HFFc6 (cell line): ENCODE measurements around the gene SIK3. TPM values are rescaled to one million over a fixed set of nuclear protein-coding genes. Genes with fewer than 3 reads are reported as not detected.

ENCODE experiments used
- DNase-seq: peaks from one replicate; pipeline ENCODE4 v3.0.0-alpha.2; 2018
- H3K27ac Mint-ChIP-seq: 2 replicates; pipeline ENCODE4 v1.8.0; 2020; ENCODE audit warnings: mild to moderate bottlenecking, mixed read lengths
- H3K27me3 Mint-ChIP-seq: 2 replicates; pipeline ENCODE4 v1.8.0; 2021; ENCODE audit warnings: mild to moderate bottlenecking, moderate library complexity, mixed read lengths; ENCODE audit not compliant: insufficient read depth
- H3K36me3 Mint-ChIP-seq: 2 replicates; pipeline ENCODE4 v1.8.0; 2021; ENCODE audit warnings: low read depth, mixed read lengths
- H3K4me1 Mint-ChIP-seq: 2 replicates; pipeline ENCODE4 v1.8.0; 2020; ENCODE audit warnings: low read depth, mixed read lengths
- H3K4me3 Mint-ChIP-seq: 2 replicates; pipeline ENCODE4 v1.8.0; 2020; ENCODE audit warnings: mild to moderate bottlenecking, moderate library complexity, mixed read lengths
- H3K9me3 Mint-ChIP-seq: 2 replicates; pipeline ENCODE4 v1.8.0; 2020; ENCODE audit warnings: mild to moderate bottlenecking, mixed read lengths
- CTCF ChIP-seq: fragments of 200-600 bp; sonication (generic); IDR thresholded peaks from 2 replicates; pipeline ENCODE4 v1.5.0; 2021; ENCODE audit warnings: antibody characterized with exemption, mild to moderate bottlenecking
- total RNA-seq, 6 experiments: library from RNA; stranded (reverse); fragmentation: NEBNext Ultra II Directional; extraction: Animal tissue kit (Norgen Biotek cat#: 25700); gene quantifications; 2 replicates in 1 of 6; 3 replicates in 5 of 6; pipeline ENCODE4 v1.2.3, GENCODE V29; 2021

The SIK3 gene
- total RNA-seq, 6 experiments from 2014 or later: 15.6 to 23.3 (median 19.9) TPM

DNA sequence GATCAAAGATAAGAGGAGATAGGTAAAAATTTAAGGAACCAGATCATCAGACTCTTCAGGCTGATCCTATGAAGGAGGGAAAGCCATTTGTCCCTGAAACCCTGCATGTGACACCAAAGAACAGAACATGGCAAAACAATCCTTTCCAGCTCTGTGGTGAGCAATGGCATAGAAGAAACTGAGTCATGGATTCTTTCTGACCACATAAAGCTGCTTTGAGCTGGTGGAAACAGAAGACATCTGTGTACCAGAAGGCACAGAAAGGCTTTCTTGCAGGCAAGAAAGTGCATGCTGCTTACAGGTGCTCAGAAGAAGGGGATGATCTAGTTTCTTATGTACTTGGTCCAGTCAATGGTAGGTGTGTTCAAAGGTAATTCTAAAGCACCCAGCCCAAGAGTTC, 215.8 kb downstream of the SIK3 start:
- TF ChIP-seq CTCF: no peak
- no peaks in the 10 kb centered on the region; the same call in 1 of the 2 replicates for H3K36me3 Mint-ChIP-seq
- H3K27me3 Mint-ChIP-seq: no peaks in the 10 kb centered on the region
- H3K9me3 Mint-ChIP-seq: no peaks in the 10 kb centered on the region
- H3K4me1 Mint-ChIP-seq: peaks cover 47% of the 10 kb centered on the region
- peak; percentile 71 for DNase-seq
- H3K4me3 Mint-ChIP-seq: no peak overlapping the region
- peak overlapping the region; percentile 37; the same call in 1 of the 2 replicates for H3K27ac Mint-ChIP-seq

- Mint-ChIP-seq H3K27ac (no peak overlapping the region), H3K9me3 (no peaks in the 10 kb centered on the region), H3K4me1 (peaks cover 39% of the 10 kb centered on the region), H3K36me3 (no peaks in the 10 kb centered on the region; the same call in 1 of the 2 replicates), H3K4me3 (no peak overlapping the region), H3K27me3 (no peaks in the 10 kb centered on the region)
- no peak for DNase-seq
- no peak for TF ChIP-seq CTCF
Observed at GRCh38 chr11:116881143-116881542, 217.1 kb downstream of the SIK3 start.

DNA sequence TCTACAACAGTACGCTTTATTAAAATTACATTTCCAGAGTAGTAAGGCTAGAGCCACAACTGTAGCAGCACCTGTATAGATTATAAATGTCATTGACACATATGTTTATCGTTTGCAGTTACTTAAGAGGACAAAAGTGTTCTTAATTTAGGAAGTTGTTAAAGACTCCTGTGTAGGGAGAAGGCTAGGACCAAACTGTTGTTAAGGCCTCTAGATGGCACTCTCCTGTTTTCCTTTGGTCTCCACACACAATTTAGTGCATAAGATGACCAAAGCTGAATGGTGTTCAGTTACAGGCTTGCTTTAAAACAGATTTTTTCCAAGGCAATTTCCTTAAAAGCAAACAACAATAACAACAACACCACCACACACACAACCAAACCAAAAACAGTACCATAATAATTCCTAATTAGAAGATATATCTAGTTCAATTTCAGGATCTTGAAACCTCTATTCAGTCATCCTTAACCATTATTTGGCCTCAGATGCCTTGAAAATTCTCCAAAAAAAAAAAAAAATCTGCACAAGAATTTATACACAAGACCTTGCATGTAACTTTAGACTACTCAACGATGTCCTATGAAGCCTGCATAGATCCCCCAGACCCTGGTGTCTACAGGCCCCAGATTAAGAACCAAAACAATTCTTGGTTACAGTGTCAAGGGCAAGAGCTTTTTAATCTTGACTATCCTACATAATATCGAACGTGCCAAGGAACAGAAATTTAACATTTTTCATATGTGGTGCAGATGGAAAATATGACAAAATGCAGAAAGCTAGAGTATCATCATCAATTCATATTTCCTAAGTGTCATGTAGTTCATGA, 218.2 kb downstream of the SIK3 start:
- Mint-ChIP-seq H3K27me3 (no peaks in the 10 kb centered on the region), H3K36me3 (peaks cover 9% of the 10 kb centered on the region), H3K4me3 (no peak overlapping the region), H3K27ac (0 out of 2 replicates have a peak overlapping the region, but pooled peaks have one; percentile 41), H3K9me3 (no peaks in the 10 kb centered on the region), H3K4me1 (peaks cover 44% of the 10 kb centered on the region)
- peak; percentile 74 for DNase-seq
- TF ChIP-seq CTCF: peak; percentile 86

GRCh38 chr11:116876656-116877055, 221.6 kb downstream of the SIK3 start:
- Mint-ChIP-seq H3K27ac (no peak overlapping the region), H3K27me3 (no peaks in the 10 kb centered on the region)

DNA sequence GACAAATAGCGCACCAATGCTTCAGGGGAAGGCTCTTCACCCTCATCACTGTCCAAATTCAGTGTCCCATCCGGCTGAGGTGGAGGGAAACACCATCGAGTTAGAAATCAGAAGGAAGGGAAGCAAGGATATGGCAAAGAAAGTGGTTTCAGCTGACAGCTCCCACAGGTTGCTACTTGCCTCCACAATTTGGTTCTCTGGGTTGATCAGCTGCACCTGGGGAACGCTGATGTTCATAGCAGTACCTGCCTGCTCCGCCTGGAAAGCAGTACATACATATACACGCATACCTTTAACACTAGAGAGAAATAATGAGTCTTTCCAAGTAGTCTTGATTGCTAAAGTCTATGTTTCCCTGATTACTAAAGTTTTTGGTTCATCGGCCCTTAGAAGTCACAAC, 223.0 kb downstream of the SIK3 start:
- Mint-ChIP-seq H3K27ac (peak overlapping the region; percentile 85), H3K4me3 (no peak overlapping the region)

More at GRCh38 chr11:116876656-116877055, 221.6 kb downstream of the SIK3 start:
- DNase-seq: no peak
- no peak for TF ChIP-seq CTCF
- Mint-ChIP-seq H3K36me3 (peaks cover 28% of the 10 kb centered on the region), H3K4me1 (peaks cover 55% of the 10 kb centered on the region), H3K9me3 (no peaks in the 10 kb centered on the region), H3K4me3 (no peak overlapping the region)

More for the DNA sequence above, 223.0 kb downstream of the SIK3 start:
- Mint-ChIP-seq H3K9me3 (no peaks in the 10 kb centered on the region), H3K36me3 (peaks cover 28% of the 10 kb centered on the region), H3K27me3 (no peaks in the 10 kb centered on the region), H3K4me1 (peaks cover 58% of the 10 kb centered on the region)
- DNase-seq: no peak
- TF ChIP-seq CTCF: no peak
